Right lobe of liver (tissue), 4 donors: Measurements from ENCODE around the gene PLEKHG2.

Source experiments
- POLR2A ChIP-seq: fragments of 450-650 bp; IDR thresholded peaks from one replicate; pipeline ENCODE4 v1.6.1; 2017; ENCODE audit warnings: antibody characterized with exemption, mild to moderate bottlenecking
- TF ChIP-seq, protein P1 (sequence below), 4 donors: fragments of 200-600 bp in 3 of 4; fragments of 450-650 bp in 1 of 4; IDR thresholded peaks; one replicate each; pipeline versions ENCODE4 v1.5.1 to v1.8.0; 2016 to 2022; ENCODE audit warnings: antibody characterized with exemption in 4 of 4, mild to moderate bottlenecking in 2 of 4
- donor health status: DM: no; HTN: no; CAD: no.
- donor health status: DM: no; HTN: no; CAD: no.
- donor health status: DM: no; HTN: yes; CAD: no.

- TF ChIP-seq, protein P1, sequence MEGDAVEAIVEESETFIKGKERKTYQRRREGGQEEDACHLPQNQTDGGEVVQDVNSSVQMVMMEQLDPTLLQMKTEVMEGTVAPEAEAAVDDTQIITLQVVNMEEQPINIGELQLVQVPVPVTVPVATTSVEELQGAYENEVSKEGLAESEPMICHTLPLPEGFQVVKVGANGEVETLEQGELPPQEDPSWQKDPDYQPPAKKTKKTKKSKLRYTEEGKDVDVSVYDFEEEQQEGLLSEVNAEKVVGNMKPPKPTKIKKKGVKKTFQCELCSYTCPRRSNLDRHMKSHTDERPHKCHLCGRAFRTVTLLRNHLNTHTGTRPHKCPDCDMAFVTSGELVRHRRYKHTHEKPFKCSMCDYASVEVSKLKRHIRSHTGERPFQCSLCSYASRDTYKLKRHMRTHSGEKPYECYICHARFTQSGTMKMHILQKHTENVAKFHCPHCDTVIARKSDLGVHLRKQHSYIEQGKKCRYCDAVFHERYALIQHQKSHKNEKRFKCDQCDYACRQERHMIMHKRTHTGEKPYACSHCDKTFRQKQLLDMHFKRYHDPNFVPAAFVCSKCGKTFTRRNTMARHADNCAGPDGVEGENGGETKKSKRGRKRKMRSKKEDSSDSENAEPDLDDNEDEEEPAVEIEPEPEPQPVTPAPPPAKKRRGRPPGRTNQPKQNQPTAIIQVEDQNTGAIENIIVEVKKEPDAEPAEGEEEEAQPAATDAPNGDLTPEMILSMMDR (IDR thresholded peaks at IDR 0.05), result no peak
- no peak for TF ChIP-seq POLR2A
These were observed 12.8 kb upstream of the PLEKHG2 start for GRCh38 chr19:39399668-39400050.
